ENCODE measurements around the gene FBXL13. TPM values are rescaled to one million over a fixed set of nuclear protein-coding genes. Genes with fewer than 3 reads are reported as not detected.
A peak's percentile ranks its signal among the peaks of the same experiment; 100 is the strongest.

FBXL13 gene
- total RNA-seq, 1 experiment from 2014 or later: 2.5 TPM

DNA sequence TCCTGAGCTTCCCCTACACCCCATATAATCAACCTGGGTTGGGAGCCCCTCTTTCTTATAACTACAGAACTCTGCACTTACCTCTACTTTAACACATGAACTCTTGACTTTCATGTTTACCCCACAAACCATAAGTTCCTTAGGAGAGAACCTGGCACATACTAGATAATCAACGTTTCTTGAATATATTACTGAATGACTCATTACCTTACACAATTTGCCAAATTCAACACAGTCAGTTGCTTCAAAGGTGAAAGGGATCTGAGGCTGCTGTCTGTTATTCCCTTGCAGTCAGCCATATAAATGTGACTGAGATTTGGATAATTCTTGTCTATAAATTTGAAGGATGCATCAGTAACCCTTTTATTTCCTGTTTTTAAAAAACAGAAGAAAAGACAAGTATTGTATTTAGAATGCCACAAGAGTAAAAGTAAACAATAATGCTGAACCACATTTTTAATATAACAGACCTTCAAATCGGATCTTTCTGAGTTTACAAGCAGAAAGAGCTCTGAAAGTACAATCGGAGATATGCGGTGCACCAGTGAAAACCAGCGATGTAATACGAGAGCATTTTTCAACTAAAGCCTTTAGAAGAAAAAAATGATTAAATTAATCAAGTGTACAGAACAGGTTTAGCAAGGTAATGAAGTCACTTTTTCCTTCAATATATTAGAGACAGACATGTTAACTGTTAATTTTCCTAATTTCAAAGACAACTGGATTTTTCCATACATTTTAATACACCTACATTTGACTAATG, 191.3 kb downstream of the FBXL13 start:
- DNase-seq (ENCODE audit: low read depth, low spot score) (no peak), ATAC-seq (peak; percentile 91)
- Histone ChIP-seq H3K27ac (ENCODE audit: low read length) (peak overlapping the region; percentile 71), H3K36me3 (ENCODE audit: control insufficient read depth, insufficient read depth, low read length) (no peaks in the 10 kb centered on the region), H3K9me3 (ENCODE audit: control insufficient read depth, insufficient read depth, low read depth, low read length) (peaks cover 4% of the 10 kb centered on the region; the same call in 1 of the 2 replicates), H3K4me3 (ENCODE audit: low read depth in 2 of 2, low read length in 2 of 2) (no peak overlapping the region), H3K4me1 (ENCODE audit: control insufficient read depth, insufficient read depth, low read length) (peaks cover 15% of the 10 kb centered on the region), H3K27me3 (ENCODE audit: control insufficient read depth, insufficient read depth, low read length) (no peaks in the 10 kb centered on the region)
- ChIA-PET POLR2A (no interaction called here), CTCF (no interaction called here)
- peak; percentile 71 for TF ChIP-seq TCF7L2 (IDR thresholded peaks at IDR 0.05; ENCODE audit: low read depth, low read length)
- no peak for TF ChIP-seq SIN3A (IDR thresholded peaks at IDR 0.05; ENCODE audit: borderline replicate concordance, insufficient read depth, low read depth, low read length)
- BruUV-seq (replicated peaks): no TSS peak
- intact Hi-C loops (cut with micrococcal nuclease; ENCODE audit: unreplicated experiment) (no loop called here), in situ Hi-C loops (cut with HindIII; ENCODE audit: low pct_unique_long_range_greater_than_20kb, low sequenced_read_pairs) (no loop called here)

DNA sequence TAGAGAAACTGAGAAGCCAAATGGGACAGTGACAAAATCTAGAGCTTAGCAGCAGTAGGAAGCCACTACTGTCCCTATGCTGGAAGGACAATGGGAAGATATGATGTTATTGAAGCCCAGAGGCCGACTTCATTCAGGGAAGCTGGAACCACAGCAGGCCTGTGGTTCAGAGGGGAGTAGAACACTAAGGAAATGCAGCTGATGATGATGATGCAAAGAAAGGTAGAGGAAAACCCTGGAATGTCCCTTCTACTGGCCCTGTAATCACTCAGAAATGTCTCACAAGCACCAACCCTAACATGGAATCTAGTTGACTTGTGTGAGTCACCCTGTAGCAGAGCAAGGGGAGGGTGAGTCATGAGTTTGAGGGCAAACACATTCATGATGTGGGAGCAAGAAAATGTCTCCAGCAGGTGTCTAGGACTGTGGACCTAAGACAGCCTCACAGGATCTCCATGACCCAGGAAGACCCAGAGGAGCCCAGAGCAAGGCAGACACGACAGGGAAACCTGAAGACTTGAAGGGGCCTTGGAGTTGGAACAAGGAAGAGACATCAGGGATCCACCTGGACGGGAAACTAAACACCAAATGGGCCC, 198.8 kb downstream of the FBXL13 start:
- ATAC-seq (peak; percentile 94), DNase-seq (ENCODE audit: low read depth, low spot score) (peak; percentile 88)
- BruUV-seq (replicated peaks): no TSS peak
- Histone ChIP-seq H3K27me3 (ENCODE audit: control insufficient read depth, insufficient read depth, low read length) (no peaks in the 10 kb centered on the region), H3K4me1 (ENCODE audit: control insufficient read depth, insufficient read depth, low read length) (peaks cover 14% of the 10 kb centered on the region), H3K36me3 (ENCODE audit: control insufficient read depth, insufficient read depth, low read length) (no peaks in the 10 kb centered on the region), H3K9me3 (ENCODE audit: control insufficient read depth, insufficient read depth, low read depth, low read length) (no peaks in the 10 kb centered on the region; the same call in 1 of the 2 replicates), H3K27ac (ENCODE audit: low read length) (peak overlapping the region; percentile 64), H3K4me3 (ENCODE audit: low read depth in 2 of 2, low read length in 2 of 2) (no peak overlapping the region)
- TF ChIP-seq POLR2AphosphoS5 (IDR thresholded peaks at IDR 0.05; ENCODE audit: low read depth, low read length) (no peak), TCF7L2 (IDR thresholded peaks at IDR 0.05; ENCODE audit: low read depth, low read length) (no peak), SIN3A (IDR thresholded peaks at IDR 0.05; ENCODE audit: borderline replicate concordance, insufficient read depth, low read depth, low read length) (no peak)
- TF ChIP-seq, protein P1, sequence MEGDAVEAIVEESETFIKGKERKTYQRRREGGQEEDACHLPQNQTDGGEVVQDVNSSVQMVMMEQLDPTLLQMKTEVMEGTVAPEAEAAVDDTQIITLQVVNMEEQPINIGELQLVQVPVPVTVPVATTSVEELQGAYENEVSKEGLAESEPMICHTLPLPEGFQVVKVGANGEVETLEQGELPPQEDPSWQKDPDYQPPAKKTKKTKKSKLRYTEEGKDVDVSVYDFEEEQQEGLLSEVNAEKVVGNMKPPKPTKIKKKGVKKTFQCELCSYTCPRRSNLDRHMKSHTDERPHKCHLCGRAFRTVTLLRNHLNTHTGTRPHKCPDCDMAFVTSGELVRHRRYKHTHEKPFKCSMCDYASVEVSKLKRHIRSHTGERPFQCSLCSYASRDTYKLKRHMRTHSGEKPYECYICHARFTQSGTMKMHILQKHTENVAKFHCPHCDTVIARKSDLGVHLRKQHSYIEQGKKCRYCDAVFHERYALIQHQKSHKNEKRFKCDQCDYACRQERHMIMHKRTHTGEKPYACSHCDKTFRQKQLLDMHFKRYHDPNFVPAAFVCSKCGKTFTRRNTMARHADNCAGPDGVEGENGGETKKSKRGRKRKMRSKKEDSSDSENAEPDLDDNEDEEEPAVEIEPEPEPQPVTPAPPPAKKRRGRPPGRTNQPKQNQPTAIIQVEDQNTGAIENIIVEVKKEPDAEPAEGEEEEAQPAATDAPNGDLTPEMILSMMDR (IDR thresholded peaks at IDR 0.05): no peak
- TF ChIP-seq, protein P2, sequence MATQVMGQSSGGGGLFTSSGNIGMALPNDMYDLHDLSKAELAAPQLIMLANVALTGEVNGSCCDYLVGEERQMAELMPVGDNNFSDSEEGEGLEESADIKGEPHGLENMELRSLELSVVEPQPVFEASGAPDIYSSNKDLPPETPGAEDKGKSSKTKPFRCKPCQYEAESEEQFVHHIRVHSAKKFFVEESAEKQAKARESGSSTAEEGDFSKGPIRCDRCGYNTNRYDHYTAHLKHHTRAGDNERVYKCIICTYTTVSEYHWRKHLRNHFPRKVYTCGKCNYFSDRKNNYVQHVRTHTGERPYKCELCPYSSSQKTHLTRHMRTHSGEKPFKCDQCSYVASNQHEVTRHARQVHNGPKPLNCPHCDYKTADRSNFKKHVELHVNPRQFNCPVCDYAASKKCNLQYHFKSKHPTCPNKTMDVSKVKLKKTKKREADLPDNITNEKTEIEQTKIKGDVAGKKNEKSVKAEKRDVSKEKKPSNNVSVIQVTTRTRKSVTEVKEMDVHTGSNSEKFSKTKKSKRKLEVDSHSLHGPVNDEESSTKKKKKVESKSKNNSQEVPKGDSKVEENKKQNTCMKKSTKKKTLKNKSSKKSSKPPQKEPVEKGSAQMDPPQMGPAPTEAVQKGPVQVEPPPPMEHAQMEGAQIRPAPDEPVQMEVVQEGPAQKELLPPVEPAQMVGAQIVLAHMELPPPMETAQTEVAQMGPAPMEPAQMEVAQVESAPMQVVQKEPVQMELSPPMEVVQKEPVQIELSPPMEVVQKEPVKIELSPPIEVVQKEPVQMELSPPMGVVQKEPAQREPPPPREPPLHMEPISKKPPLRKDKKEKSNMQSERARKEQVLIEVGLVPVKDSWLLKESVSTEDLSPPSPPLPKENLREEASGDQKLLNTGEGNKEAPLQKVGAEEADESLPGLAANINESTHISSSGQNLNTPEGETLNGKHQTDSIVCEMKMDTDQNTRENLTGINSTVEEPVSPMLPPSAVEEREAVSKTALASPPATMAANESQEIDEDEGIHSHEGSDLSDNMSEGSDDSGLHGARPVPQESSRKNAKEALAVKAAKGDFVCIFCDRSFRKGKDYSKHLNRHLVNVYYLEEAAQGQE (IDR thresholded peaks at IDR 0.05; ENCODE audit: insufficient read depth in 1 of 2, low read depth in 2 of 2, low read length in 1 of 2): no peak
- in situ Hi-C loops (cut with HindIII; ENCODE audit: low pct_unique_long_range_greater_than_20kb, low sequenced_read_pairs) (no loop called here), intact Hi-C loops (cut with micrococcal nuclease; ENCODE audit: unreplicated experiment) (no loop called here)
- ChIA-PET POLR2A (no interaction called here), CTCF (no interaction called here)

DNA sequence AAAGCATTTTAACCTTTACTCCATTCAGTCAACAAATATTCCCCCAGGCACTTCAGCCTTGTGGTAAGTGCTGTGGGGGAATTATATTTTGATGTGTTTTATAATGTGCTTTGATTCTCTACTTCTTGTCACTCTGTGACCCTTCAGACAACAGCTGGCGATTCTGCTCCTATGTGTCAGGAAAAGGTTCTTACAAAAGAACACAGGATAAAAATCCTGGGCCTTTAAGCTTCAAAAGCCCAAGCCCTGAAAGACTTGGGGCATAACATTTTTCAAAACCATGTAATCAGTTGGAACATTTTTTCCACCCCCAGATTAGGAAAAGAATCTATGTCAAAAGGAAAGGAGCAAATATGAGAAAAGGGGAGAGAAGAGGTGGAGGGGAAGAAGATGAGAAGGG, 199.6 kb downstream of the FBXL13 start:
- Histone ChIP-seq H3K4me1 (ENCODE audit: control insufficient read depth, insufficient read depth, low read length) (peaks cover 11% of the 10 kb centered on the region), H3K9me3 (ENCODE audit: control insufficient read depth, insufficient read depth, low read depth, low read length) (no peaks in the 10 kb centered on the region; the same call in 1 of the 2 replicates), H3K27me3 (ENCODE audit: control insufficient read depth, insufficient read depth, low read length) (no peaks in the 10 kb centered on the region), H3K4me3 (ENCODE audit: low read depth in 2 of 2, low read length in 2 of 2) (no peak overlapping the region), H3K27ac (ENCODE audit: low read length) (peak overlapping the region; percentile 26; the same call in 1 of the 2 replicates), H3K36me3 (ENCODE audit: control insufficient read depth, insufficient read depth, low read length) (no peaks in the 10 kb centered on the region)
- no peak for DNase-seq (ENCODE audit: low read depth, low spot score)
- BruUV-seq (replicated peaks): no TSS peak
- no peak for TF ChIP-seq SIN3A (IDR thresholded peaks at IDR 0.05; ENCODE audit: borderline replicate concordance, insufficient read depth, low read depth, low read length)
- in situ Hi-C loops (cut with HindIII; ENCODE audit: low pct_unique_long_range_greater_than_20kb, low sequenced_read_pairs): no loop called here
- ATAC-seq: no peak
- ChIA-PET CTCF (no interaction called here), POLR2A (no interaction called here)
- intact Hi-C loops (cut with micrococcal nuclease; ENCODE audit: unreplicated experiment): no loop called here
